Activated B cell treated with CpG ODN at 0.5 μM for 24 hours (primary cell): Measurements from ENCODE around the gene MACROD2. TPM values are rescaled to one million over a fixed set of nuclear protein-coding genes. Genes with fewer than 3 reads are reported as not detected.

Source experiments
- ATAC-seq: fragments of 200-7000 bp; cut with Tn5 transposase; one replicate; pipeline ENCODE4 v1.10.0; 2021; ENCODE audit warnings: low read depth, mild to moderate bottlenecking, moderate library complexity
- CTCF ChIA-PET: fragments of 350-600 bp; sonication (Branson Sonifier 250); formaldehyde crosslinking; loops from one replicate; lab custom pipeline; 2021; ENCODE audit warnings: antibody characterized with exemption; lab: Charles Lee
- POLR2A ChIA-PET: fragments of 350-600 bp; sonication (Branson Sonifier 250); formaldehyde crosslinking; loops from one replicate; lab custom pipeline; 2021; ENCODE audit warnings: antibody characterized with exemption; lab: Charles Lee
- DNase-seq: peaks from one replicate; pipeline ENCODE4 v3.0.0; 2022
- H3K27ac Mint-ChIP-seq: one replicate; pipeline ENCODE4 v1.8.0; 2020; ENCODE audit warnings: mixed read lengths
- H3K27me3 Mint-ChIP-seq: one replicate; pipeline ENCODE4 v1.8.0; 2021; ENCODE audit warnings: mixed read lengths
- H3K36me3 Mint-ChIP-seq: one replicate; pipeline ENCODE4 v1.8.0; 2021; ENCODE audit warnings: low read depth, mixed read lengths
- H3K4me1 Mint-ChIP-seq: one replicate; pipeline ENCODE4 v1.8.0; 2021; ENCODE audit warnings: mixed read lengths
- H3K4me3 Mint-ChIP-seq: one replicate; pipeline ENCODE4 v1.8.0; 2020; ENCODE audit warnings: mild to moderate bottlenecking, mixed read lengths
- H3K9me3 Mint-ChIP-seq: one replicate; pipeline ENCODE4 v1.8.0; 2020; ENCODE audit warnings: mixed read lengths
- intact Hi-C: fragments of 100-400 bp; cut with micrococcal nuclease; formaldehyde crosslinking; loops from one replicate; pipeline ENCODE4 v1.15.1; 2024
- total RNA-seq: library from RNA; stranded (reverse); gene quantifications from 2 replicates; pipeline ENCODE4 v1.2.3, GENCODE V29; 2022
- TF ChIP-seq, protein P1 (sequence below): fragments of 200-600 bp; IDR thresholded peaks from one replicate; pipeline ENCODE4 v1.8.0; 2022; ENCODE audit warnings: antibody characterized with exemption, mild to moderate bottlenecking

The MACROD2 gene
- total RNA-seq, 1 donor from 2014 or later, result 55.1 TPM

DNA sequence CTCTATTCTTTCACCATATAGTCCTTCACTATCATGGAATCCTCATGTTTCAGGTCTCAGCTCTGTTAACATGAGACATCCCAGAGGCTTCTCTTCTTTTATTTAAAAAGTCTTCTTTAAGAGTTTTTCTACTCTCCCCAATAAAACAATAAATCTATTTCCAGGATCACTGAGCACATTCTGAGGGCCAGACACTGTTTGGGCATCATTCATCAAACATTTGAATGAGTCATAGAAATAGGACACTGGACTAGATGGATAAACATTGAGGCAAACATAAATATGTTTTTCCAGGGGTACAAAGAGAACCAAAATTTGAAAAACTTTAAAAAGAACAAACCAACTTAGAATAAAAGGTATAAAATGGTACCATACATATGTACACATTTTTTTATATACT is 2023.6 kb downstream of the MACROD2 start:
- ATAC-seq (no peak), DNase-seq (no peak)
- ChIA-PET CTCF (interaction anchor here (1.4 kb wide), 1 partner anchor 15 kb away, joined by 3 read pairs; no protein-coding TSS in a partner anchor), POLR2A (no interaction called here)
- Mint-ChIP-seq H3K4me1 (peaks cover 16% of the 10 kb centered on the region), H3K27me3 (no peaks in the 10 kb centered on the region), H3K9me3 (no peaks in the 10 kb centered on the region), H3K4me3 (no peak overlapping the region), H3K36me3 (peaks cover 11% of the 10 kb centered on the region), H3K27ac (no peak overlapping the region)
- TF ChIP-seq, protein P1, sequence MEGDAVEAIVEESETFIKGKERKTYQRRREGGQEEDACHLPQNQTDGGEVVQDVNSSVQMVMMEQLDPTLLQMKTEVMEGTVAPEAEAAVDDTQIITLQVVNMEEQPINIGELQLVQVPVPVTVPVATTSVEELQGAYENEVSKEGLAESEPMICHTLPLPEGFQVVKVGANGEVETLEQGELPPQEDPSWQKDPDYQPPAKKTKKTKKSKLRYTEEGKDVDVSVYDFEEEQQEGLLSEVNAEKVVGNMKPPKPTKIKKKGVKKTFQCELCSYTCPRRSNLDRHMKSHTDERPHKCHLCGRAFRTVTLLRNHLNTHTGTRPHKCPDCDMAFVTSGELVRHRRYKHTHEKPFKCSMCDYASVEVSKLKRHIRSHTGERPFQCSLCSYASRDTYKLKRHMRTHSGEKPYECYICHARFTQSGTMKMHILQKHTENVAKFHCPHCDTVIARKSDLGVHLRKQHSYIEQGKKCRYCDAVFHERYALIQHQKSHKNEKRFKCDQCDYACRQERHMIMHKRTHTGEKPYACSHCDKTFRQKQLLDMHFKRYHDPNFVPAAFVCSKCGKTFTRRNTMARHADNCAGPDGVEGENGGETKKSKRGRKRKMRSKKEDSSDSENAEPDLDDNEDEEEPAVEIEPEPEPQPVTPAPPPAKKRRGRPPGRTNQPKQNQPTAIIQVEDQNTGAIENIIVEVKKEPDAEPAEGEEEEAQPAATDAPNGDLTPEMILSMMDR, result no peak
- intact Hi-C loops, result no loop called here

DNA sequence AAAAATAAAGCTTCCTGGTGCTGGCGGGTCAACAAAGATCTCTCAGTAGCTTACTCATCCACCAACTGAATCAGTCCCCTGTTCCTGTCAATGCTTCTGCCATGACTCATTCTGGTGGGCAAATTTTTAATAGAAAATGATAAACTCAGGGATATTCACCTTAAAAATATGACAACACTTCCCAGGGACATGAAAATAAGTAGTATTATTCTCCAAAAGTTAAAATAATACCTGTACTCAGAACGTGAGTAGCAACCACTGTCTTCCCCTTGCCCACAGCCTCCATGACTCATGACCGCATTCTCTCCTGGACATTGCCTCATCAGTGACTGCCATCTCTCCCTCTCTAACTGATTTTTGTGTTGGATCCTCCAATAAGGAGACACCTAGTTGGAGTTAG is 2025.7 kb downstream of the MACROD2 start:
- H3K27me3 Mint-ChIP-seq, result no peaks in the 10 kb centered on the region
- H3K4me3 Mint-ChIP-seq, result no peak overlapping the region
- POLR2A ChIA-PET, result no interaction called here
- DNase-seq (no peak), ATAC-seq (no peak)
- TF ChIP-seq, protein P1, result no peak
- CTCF ChIA-PET, result no interaction called here
- no peaks in the 10 kb centered on the region for H3K9me3 Mint-ChIP-seq
- H3K27ac Mint-ChIP-seq, result no peak overlapping the region
- peaks cover 11% of the 10 kb centered on the region for H3K36me3 Mint-ChIP-seq
- H3K4me1 Mint-ChIP-seq, result peaks cover 31% of the 10 kb centered on the region
- intact Hi-C loops, result no loop called here

DNA sequence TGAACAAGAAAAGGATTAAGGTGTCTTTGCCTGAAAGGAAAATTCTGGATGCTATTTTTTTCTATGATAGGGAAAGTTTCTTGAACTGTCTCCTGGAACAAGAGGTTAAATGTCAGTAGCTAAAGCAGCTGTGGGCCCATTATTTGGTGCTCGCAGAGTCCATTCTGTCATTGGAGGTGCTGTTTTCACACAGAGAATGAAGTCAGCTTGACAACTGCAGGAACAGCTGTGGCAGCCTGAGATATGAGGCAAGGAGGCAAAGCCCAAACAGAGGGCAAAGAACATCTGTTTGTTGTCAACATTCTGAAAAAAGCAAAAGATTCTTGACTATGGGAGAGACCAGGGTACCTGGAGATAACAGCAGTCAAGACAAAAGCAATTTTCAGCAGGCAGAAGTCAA is 2029.8 kb downstream of the MACROD2 start:
- intact Hi-C loops, result no loop called here
- Mint-ChIP-seq H3K27me3 (no peaks in the 10 kb centered on the region), H3K4me1 (peaks cover 68% of the 10 kb centered on the region), H3K9me3 (peaks cover 12% of the 10 kb centered on the region), H3K27ac (peak overlapping the region; percentile 67), H3K4me3 (peak overlapping the region; percentile 39), H3K36me3 (peaks cover 23% of the 10 kb centered on the region)
- no peak for ATAC-seq
- TF ChIP-seq, protein P1, result no peak
- ChIA-PET POLR2A (interaction anchor here (0.6 kb wide), 1 partner anchor 57 kb away, joined by 7 read pairs; no protein-coding TSS in a partner anchor), CTCF (interaction anchor here (0.8 kb wide), 1 partner anchor 55 kb away, joined by 3 read pairs; no protein-coding TSS in a partner anchor)
- no peak for DNase-seq

DNA sequence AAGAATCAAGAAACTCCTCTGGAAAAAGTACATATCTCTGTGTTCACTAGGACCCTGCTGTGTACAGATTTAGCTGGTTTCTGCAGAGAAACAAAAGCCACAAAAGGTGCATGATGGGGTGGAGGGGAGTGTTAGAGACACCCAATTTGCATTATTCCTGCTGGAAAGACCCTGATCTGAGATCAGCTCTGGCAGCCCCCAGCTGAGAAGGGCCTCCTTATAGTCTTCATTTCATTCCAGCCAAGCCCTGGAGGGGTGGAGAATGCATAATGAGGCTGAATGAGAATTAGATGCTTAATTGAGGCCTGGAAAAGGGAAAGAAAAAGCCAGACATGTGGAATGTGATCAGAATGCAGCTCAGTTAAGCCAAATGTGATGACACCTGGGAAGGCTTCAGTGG is 2032.4 kb downstream of the MACROD2 start:
- H3K9me3 Mint-ChIP-seq, result peaks cover 12% of the 10 kb centered on the region
- H3K4me3 Mint-ChIP-seq, result no peak overlapping the region

DNA sequence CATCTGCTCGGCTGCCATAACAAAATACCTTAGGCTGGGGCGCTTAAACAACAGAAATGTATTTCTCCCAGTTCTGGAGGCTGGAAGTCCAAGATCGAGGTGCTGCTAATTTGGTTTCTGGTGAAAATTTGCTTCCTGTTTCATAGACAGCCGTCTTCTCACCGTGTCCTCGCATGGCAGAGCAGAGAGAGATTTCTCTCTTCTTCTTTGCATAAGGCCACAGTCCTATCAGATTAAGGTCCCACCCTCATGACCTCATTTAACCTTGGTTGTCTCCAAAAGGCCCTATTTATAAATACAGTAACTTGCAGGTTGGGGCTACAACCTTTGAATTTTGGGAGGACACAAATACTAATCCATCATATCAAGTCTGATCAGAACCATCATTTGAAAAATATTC is 2033.6 kb downstream of the MACROD2 start:
- H3K27ac Mint-ChIP-seq, result peak overlapping the region; percentile 72

More for the DNA sequence above, 2032.4 kb downstream of the MACROD2 start:
- ATAC-seq (no peak), DNase-seq (no peak)
- intact Hi-C loops, result no loop called here
- ChIA-PET CTCF (no interaction called here), POLR2A (no interaction called here)
- Mint-ChIP-seq H3K27me3 (no peaks in the 10 kb centered on the region), H3K36me3 (peaks cover 23% of the 10 kb centered on the region), H3K27ac (peak overlapping the region; percentile 72), H3K4me1 (peaks cover 70% of the 10 kb centered on the region)
- TF ChIP-seq, protein P1, result no peak

More for the DNA sequence above, 2033.6 kb downstream of the MACROD2 start:
- ChIA-PET POLR2A (interaction anchor here (0.6 kb wide), 1 partner anchor 68 kb away, joined by 5 read pairs; no protein-coding TSS in a partner anchor), CTCF (no interaction called here)
- intact Hi-C loops, result loop anchor here (1.0 kb wide), 1 partner anchor 11 kb away; no protein-coding TSS in a partner anchor
- H3K4me3 Mint-ChIP-seq, result peak overlapping the region; percentile 46
- ATAC-seq, result peak; percentile 88
- peaks cover 24% of the 10 kb centered on the region for H3K36me3 Mint-ChIP-seq
- peaks cover 68% of the 10 kb centered on the region for H3K4me1 Mint-ChIP-seq
- TF ChIP-seq, protein P1, result no peak
- H3K27me3 Mint-ChIP-seq, result no peaks in the 10 kb centered on the region
- peaks cover 12% of the 10 kb centered on the region for H3K9me3 Mint-ChIP-seq
- DNase-seq, result no peak
